ENCODE measurements around the gene ABCC8.

- TF ChIP-seq POLR2AphosphoS5 (IDR thresholded peaks at IDR 0.05; ENCODE audit: low read depth, low read length) (no peak), POLR2A (IDR thresholded peaks at IDR 0.05; ENCODE audit: low read depth, low read length) (no peak), TAF1 (IDR thresholded peaks at IDR 0.05; ENCODE audit: borderline replicate concordance, low read depth, low read length) (no peak)
These were observed 54.9 kb downstream of the ABCC8 start for GRCh38 chr11:17421781-17422180.

All from GM12892 (cell line).